NCI-H2227 (cell line): ENCODE results near the gene ADAMTS17.

Source experiments
- DNase-seq: peaks from one replicate; lab custom pipeline; 2025; ENCODE audit not compliant: unreplicated experiment; lab: John Stamatoyannopoulos, UW

Gene ADAMTS17

DNA sequence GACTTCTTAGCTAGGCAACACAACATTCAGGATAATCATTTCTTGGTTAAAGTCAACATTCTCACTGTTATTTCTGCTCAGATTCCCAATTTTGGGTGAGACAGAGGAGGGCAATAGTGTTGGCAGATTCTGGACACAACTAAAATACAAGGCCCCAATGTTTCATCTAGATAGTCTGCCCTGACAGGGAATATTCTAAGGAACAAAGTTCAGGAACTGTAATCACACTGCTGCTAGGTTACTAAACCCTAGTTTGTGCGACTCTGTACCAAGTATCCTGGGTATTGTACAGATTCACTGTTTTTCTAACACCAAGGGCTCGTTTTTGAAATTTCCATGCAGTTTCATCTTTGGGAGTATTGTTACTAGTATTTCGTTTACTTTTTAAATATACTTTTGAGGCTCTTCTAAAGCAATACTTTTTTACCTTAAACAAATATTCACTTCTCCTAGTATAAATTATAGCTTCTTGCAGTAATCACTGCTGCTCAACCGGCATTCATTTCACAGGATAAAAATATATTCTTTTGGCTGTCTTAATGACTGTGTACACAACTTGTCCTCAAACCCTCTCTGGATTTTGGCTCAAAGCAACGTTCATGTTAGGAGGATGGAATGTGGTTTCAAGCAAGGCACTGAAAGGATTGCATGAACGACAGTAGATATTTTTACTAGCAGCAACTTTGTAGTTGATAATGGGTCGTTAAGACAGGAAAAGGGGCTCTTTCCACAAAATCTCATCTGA is 167.4 kb downstream of the ADAMTS17 start:
- no peak for DNase-seq

DNA sequence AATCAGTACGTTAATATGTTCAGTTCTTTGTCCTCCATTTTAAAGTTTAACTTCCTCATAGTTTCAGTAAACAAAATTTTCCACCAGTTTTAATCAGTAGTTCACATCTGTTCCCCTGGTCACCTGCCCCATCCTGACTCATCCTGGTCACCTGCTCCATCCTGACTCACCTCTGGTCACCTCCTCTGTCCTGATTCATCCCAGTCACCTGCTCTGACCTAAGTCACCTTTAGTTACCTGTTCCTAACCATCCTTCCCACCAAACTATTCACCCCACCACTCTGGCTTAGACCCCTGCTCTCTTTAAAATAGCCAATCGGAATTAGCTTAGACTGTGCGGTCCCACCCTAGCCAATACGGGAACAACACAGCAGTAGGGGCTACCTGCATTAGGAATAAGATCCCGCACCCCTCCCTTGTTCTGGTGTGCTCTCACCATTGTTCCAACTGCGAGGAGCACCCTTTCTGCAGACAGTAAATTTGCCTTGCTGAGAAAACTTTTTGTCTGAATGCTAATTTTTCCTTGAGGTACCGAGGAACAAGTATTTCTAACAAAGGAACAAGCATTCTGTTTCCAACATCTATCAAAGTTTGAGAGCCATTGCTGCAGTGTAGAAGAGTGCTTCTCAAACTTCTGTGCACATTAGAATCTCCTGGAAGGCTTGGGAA is 169.3 kb downstream of the ADAMTS17 start:
- DNase-seq: no peak

DNA sequence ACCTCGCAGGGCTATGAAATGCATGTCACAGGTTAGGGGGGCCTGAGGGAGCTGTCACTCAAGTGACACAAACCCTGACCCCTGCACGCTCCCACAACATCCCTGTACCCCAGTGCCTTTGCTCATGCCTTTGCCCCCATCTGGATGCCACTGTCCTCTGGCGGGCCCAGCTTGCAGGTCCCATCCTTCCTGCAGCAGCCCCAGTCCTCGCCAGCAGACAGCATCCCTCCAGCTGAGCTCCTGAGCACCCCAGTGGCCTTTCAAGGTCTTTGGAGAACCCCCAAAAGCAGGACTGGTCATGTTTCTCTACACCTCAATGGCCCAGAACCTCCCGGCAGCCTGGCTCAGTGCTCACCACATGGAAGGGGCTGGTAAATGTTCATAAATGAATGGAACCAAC is 170.4 kb downstream of the ADAMTS17 start:
- no peak for DNase-seq

DNA sequence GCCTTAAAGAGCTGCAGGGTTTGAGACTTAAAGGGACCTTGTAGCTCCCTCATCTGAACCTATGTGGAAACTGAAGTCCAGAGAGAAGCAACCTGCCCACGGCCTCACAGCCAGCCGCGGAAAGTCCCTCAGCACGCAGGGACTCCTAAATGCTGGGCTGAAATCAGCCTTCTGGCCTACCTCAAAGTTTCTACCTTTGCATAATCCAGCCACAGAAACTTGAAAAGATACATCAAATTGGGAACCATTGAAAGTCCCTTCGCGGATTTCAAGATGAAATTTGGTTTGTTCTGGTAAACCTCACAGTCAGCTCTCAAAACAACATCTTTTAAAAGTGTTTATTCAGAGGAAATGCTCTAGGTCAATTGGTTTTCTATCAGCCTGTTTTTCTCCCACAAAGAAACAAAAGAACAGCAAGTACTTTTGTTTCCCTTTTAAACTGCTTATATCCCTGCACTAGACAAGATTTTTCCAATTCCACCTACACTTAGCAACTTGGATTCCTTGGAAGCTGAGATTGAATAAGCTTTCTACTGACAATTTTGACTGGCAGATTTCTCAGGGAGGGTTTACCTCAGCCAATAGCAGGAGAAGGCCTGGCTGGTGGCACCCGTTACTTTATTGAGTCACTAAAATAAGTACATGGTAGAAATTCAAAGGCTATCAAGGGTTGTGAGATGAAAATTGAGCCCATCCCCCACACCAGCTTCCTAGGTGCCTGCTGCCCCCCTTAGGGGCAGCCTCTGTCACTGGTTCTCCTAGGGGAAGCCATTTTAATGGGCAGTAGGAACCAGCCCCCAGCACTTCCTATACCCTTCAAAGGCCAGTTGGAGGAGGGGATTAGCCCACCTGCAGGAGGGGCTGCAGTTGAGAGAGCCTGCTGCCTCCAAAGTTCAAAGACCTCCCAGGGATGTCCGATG is 171.2 kb downstream of the ADAMTS17 start:
- no peak for DNase-seq

DNA sequence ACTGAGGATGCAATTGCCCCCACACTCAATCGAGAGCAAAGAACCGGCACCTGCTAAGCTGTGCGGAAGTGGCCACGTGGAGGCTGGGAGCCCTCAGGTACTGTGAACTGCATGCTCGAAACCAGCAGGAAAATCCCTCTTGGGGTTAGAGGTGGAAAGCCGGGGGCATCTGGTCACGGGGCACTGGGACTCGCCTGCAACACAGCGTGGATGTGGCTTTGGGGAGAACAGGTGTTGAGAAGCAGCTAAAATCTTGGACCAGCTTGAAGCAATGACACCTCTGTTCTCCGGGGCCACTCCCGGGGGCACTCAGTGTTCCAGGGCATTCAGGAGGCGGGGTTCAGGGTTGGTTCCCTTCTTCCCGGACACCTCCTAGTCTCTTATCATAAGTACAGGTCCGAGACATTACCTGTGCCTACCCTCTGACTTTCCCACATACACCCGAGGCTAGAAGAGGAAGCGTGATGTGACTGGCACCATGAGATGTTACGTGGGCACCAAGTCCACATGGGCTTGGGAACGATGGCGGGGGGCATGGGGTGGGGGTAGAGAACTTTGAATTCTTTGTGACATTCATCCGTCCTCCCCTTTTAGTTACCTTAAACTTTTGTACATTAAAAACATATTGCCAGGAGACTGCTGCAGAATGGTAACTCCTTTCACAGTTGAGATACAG is 172.0 kb downstream of the ADAMTS17 start:
- DNase-seq: no peak

DNA sequence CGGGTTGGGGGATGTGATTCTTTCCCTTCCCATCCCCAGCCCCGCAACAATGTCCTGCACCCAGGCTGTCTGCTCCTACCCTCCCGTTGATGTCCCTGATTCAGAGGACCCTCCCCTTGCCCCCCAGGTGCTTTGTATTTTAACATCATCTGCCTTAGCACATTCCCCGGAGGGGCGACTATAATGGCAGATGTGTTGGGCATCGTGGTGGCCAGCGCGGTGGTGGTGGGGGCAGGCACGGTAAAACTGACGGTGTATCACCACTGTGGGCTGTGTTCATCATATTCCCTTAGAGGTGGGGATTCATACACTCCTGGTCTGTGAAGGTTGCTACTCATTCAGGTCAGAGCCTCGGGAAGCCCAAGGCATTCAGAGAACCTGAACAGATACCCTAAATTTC is 173.0 kb downstream of the ADAMTS17 start:
- no peak for DNase-seq

DNA sequence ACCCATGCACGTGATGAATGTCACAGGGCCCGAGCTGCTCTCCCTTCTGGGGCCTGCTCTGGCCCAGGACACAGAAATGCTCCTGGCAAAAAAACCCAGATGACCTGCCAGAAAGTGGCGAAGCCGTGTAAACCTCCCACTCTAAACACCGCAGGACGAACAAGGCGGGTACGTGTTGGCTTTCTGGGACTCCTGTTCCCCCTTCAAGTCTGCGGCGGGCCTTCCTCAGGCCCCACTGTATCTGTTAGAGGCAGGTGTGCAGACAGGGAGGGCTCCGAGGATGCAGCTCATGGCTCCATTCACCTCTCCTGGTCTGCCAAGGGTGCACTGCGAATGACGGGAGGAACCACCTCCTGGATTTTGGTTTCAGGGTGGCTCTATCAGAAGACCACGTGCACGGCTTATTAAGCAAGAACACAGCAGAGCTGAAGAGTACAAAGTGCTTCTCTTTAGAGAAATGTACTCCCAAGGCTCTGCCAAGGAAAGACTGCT is 173.8 kb downstream of the ADAMTS17 start:
- no peak for DNase-seq

DNA sequence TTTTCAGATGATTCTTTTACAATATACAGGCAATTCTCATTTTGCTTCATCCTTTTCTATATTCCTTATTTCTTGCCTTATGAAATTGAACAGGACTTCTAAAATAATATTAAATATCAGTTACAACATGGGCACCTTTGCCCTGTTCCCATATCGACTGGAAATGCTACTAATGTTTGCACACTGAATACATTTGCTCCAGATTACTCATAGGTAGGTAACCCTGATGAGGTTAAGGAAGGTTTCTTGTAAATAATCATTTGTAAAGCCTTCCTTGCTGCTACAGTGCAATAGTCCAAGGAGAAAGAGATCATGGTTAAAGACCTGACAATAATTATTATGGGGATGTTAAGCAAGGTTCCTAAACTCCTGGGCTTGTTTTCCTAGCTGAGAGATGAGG is 175.5 kb downstream of the ADAMTS17 start:
- no peak for DNase-seq

DNA sequence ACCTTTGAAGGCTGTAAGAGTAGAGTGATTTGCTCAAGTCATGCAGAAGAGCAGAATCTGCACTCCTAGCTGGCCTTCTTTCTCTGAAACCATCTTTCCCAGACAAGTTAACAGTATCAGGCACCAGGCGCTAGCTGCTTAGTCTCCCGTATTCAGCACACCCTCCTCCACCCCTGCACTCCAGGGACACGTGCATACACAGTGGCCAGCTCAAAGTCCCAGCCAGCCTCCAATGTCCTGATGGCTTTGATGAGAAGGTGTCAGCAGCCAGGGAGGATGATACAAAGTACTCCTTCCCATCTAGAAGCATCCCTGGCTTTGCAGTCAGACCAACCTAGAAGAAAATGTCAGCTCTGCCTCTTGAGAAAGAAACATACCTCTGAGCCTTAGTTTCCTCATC is 177.8 kb downstream of the ADAMTS17 start:
- DNase-seq: no peak

DNA sequence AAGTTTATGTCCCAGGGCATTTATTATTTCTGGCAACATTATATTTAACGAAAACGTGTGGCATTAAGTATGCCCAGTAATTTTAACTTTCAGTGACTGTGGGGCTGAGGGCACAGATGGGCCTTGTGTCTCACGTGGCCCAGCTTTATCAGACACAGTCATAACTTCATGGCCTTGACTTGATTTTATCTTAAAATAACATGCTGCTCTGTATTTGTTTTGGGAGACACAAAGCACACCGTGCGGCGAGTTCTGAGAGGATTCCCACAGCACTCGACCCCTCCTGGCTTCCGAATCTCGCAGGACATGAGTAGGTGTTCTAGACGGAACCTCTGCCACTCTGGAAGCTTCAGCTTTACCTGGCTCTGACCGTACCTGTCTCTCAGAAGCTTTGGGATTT is 180.8 kb downstream of the ADAMTS17 start:
- DNase-seq: no peak

DNA sequence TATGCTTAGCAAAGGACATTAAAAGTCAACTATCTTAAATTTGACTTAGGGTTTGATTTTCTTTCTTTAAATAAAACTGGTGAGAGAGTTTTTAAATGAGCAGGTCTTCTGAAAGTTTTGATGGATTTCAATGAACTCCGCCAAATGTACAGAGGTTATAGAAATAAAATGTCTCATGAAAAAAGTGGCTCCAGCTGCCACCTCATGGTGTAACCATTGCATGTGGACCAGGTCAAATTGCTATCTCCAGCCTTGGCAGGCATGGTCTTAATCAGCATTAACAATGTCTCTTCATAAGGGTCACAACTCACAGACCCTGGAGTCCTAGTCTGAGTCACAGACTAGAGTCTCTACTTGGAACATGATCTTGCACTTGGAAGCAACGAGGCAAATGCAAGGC is 182.3 kb downstream of the ADAMTS17 start:
- DNase-seq: no peak

DNA sequence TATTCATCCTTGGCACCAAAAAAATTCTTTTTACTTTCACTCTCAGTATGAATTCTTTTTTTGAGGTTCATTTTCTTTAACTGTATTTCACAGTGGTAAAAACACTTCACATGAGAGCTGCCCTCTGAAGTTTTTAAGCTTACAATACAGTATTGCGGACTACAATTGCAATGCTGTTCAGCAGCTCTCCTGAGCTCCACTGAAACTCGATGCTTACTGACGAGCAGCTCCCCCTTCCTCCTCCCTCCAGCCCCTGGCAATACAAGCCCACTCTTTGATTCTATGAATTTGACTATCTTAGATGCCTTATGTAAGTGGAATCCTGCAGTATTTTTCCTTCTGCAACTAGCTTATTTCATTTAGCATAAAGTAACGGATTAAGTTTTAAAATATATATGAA is 183.4 kb downstream of the ADAMTS17 start:
- DNase-seq: no peak

DNA sequence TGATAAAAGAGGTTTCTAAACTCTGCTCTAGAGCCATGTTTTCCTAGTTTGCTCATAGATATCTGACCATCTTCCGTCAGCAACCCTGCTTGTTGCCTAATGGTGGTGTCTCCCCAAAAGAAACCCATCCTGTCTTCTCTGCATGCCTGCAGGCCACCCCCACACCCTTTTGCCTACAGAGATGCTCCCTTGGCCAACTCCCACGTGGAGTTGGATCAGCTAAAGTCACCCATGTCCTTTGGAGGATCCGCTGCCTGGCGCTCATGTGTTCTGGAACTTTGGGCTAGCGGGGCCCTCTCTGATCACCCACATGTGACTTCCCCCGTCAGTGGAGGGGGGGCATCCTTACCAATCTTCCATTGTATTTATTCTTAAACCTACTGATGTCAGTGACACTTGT is 185.6 kb downstream of the ADAMTS17 start:
- no peak for DNase-seq

DNA sequence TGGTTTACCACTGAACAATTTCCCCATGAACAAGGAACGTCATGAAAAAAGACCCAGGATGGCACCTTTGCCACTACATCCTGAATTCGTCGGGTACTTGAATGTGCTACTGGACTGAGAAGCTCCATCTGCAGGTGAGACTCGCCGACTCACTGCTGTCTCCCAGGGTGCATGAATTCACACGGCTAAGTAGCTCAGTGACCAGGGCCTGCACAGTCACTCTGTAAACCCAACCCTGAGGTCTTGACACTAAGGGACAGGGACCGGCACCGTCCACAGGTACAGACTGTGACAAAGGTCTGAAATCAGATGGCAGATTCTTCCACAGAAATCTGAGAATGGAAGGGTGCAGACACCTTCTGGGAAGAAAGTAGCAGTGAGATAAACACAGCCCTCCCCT is 187.4 kb downstream of the ADAMTS17 start:
- DNase-seq: no peak

DNA sequence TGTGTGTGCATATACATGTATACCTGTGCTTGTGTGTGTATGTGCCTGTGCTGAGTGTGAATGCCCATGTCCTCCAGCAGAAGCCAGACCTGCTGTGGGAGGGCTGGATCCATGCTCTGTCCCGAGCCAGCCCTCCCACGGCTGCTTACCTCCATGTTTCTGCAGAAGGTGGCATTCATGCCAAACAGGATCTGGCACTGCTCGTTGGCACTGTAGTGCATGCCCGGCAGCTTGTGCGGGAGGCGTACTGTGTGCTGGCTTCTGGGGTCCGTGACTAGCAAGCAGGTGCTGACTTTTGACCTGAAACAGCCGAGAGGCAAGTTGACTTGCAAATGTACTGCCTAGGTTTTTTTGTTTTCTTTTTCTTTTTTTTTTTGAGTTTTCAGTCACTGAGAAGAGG is 189.3 kb downstream of the ADAMTS17 start:
- no peak for DNase-seq

DNA sequence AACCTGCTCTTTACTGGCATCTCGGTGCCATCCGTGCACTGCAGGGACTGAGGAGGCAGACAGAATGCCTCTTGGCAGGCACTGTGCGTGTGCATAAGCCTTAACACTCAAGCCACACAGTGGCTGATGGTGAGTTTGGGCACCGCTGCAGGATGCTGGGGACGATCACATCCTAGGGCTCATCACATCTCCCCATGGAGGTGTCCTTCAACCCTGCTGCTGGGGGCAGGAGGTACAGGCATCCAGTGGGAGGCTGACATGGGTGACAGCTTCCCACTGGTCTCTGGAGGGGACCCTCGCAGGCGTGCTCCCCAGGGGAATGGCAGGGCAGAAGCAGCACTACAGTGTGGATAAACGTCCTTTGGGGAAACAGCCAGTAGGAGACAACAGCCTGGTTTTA is 190.9 kb downstream of the ADAMTS17 start:
- no peak for DNase-seq

DNA sequence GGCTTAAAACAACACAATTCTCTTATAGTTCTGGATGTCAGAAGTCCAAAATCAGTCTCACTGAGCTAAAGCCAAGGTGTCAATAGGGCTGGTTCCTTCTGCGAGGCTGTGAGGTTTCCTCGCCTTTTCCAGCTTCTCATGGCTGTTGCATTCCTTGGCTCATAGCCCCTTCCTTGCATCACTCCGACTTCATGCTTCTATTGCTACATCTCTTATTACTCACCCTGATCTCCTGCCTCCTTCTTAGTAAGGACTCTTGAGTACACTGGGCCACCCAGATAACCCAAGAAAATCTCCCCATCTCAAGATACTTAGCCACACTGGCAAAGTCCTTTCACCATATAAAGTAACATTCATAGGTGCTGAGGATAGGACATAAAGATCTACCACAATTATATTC is 193.9 kb downstream of the ADAMTS17 start:
- no peak for DNase-seq

DNA sequence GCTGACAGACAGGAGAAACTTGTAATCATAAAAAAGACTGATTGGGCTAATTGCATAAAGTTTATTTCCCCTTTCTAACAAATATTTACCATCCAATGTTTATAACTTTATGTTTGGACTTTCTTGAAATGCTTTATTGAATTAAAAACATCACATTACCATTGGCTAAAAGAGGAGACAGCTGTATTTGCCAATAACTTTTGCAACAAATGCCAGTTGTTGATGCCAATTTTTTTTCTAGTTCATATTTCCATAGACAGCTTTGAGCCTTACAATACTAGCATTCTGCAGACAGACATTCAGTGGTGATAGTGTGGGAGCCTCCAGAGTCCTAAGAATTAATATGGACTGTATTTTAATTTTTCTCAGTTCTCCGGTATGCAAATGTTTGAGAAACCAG is 198.4 kb downstream of the ADAMTS17 start:
- no peak for DNase-seq

DNA sequence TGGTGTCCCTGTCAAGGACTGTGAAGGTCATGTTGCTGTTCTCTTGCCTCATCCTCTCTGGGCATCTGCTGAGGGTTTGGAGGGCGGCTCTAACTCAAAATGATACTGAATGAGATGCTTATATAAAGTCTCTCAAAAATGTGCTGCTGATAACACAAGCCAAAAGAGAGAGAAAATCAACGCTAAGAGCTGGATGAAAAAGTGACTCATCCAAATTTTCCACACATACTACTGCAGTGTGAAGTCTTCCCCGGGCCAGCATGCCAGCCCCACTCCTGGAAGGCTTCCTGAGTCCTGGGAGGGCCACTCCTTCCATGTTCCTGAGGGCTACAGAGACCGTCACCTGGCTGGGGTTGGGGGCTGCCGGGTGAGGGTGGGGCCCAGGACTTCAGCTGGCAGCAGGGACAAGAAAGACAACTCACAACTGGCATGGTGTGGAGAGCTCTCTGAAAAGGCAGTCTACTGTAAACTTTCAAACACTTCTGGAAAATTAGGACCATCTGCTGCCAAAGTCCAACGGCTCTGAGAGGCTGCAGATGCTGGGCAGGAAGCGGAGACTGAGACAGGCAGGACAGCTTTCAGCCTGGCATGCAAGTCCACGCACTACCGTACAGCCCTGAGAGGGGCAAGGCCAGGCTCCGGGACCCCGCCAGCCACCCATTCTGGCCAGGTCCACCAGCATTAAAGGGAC is 200.3 kb downstream of the ADAMTS17 start:
- no peak for DNase-seq

DNA sequence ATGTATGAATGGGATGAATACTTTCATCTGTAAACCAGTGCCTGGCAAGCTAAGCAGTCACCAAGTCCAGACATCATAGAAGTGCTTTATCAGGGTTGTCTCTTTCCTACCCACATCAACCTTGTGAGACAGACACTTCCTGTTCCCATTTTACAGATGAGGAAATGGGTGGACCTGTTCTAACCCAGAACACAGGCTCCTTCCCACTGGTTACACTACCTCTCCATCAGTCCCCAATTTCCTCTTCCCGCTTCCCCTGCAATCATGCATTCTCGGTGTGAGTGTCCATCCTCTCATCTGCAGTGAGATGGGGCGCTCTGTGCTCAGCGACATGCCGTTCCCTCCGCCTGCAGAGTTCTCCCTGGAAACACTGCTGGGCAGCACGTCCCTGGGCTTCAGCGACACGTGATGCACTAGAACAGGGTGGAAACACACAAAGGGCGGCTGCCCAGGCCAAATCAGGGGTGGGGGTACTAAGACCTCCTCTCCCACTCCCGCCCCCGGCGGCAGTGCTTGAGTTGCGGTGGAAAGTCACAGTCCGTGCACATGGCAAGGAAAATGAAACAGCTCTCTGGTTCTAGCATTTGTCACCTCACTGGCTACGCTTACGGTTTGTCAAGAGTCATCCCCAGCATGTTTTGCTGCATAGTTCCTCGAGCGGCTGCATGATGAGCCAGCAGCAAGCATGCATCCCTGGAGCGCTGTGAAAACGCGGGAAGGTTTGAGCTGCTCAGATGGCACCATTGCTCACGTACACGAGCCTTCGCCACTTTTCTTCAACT is 201.1 kb downstream of the ADAMTS17 start:
- DNase-seq: no peak
